ENCODE results near the gene NUDC.

DNA sequence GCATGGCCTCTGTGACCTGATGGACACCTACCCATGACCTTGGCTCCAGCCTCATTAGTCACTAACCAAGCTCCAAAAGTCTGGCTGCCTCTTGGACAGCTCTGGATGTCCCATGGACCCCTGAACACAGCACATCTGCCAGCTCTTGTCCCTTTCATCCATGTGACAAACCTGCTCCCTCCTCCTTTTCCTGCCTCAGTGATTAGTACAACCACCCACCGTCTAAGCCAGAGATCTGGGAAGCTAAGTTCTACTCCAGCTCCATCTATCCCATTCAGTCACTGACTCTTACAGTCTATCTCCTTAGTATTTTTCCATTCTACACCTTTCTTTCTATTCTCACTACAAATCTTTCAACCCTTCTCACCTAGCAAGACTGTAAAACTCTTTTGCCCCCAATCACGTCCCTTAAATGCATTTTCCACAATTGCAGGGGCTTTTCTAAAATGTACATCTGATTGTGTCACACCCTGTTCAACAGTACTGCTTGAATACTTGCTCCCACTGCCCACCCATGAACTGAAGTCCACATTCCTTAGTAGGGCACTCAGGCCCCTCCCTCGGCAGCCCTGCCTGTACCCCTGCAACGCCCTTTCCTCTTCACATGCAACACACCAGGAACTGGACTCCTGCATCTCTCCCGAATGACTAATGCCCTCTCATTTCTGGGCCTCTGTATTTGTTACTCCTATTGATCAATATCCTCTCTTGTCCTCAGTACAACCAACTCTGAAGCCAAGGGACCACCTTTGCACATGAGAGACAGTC, 38.7 kb upstream of the NUDC start:
- no peak for TF ChIP-seq POLR2A (IDR thresholded peaks at IDR 0.05; ENCODE audit: low read depth, low read length)
- TF ChIP-seq, protein P1, sequence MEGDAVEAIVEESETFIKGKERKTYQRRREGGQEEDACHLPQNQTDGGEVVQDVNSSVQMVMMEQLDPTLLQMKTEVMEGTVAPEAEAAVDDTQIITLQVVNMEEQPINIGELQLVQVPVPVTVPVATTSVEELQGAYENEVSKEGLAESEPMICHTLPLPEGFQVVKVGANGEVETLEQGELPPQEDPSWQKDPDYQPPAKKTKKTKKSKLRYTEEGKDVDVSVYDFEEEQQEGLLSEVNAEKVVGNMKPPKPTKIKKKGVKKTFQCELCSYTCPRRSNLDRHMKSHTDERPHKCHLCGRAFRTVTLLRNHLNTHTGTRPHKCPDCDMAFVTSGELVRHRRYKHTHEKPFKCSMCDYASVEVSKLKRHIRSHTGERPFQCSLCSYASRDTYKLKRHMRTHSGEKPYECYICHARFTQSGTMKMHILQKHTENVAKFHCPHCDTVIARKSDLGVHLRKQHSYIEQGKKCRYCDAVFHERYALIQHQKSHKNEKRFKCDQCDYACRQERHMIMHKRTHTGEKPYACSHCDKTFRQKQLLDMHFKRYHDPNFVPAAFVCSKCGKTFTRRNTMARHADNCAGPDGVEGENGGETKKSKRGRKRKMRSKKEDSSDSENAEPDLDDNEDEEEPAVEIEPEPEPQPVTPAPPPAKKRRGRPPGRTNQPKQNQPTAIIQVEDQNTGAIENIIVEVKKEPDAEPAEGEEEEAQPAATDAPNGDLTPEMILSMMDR (conservative IDR thresholded peaks at IDR 0.05; ENCODE audit: low read depth, low read length), result no peak
- TF ChIP-seq, protein P2, sequence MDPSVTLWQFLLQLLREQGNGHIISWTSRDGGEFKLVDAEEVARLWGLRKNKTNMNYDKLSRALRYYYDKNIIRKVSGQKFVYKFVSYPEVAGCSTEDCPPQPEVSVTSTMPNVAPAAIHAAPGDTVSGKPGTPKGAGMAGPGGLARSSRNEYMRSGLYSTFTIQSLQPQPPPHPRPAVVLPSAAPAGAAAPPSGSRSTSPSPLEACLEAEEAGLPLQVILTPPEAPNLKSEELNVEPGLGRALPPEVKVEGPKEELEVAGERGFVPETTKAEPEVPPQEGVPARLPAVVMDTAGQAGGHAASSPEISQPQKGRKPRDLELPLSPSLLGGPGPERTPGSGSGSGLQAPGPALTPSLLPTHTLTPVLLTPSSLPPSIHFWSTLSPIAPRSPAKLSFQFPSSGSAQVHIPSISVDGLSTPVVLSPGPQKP (IDR thresholded peaks at IDR 0.05; ENCODE audit: borderline replicate concordance, low read depth, low read length), result no peak
- TF ChIP-seq MAZ (IDR thresholded peaks at IDR 0.05; ENCODE audit: borderline replicate concordance, low read depth, low read length), result no peak

All from IMR-90 (cell line).